ENCODE measurements around the gene BCAS3. TPM values are rescaled to one million over a fixed set of nuclear protein-coding genes. Genes with fewer than 3 reads are reported as not detected.

BCAS3 gene
- total RNA-seq, 1 donor, result 23.7 TPM

- TF ChIP-seq CTCF (IDR thresholded peaks at IDR 0.05; ENCODE audit: insufficient read depth, low read depth, low read length), result no peak
- no peak overlapping the region for H3K4me3 ChIP-seq (ENCODE audit: low read depth, low read length)
- no peak for DNase-seq (ENCODE audit: low read depth)
These were observed 141.9 kb downstream of the BCAS3 start for GRCh38 chr17:60819447-60820130.

- DNase-seq (ENCODE audit: low read depth), result no peak
- TF ChIP-seq CTCF (IDR thresholded peaks at IDR 0.05; ENCODE audit: insufficient read depth, low read depth, low read length), result no peak
- H3K4me3 ChIP-seq (ENCODE audit: low read depth, low read length), result no peak overlapping the region
These were observed 145.9 kb downstream of the BCAS3 start for GRCh38 chr17:60823515-60823914.

GRCh38 chr17:60825351-60825750 lies 147.7 kb downstream of the BCAS3 start:
- no peak overlapping the region for H3K4me3 ChIP-seq (ENCODE audit: low read depth, low read length)
- TF ChIP-seq CTCF (IDR thresholded peaks at IDR 0.05; ENCODE audit: insufficient read depth, low read depth, low read length), result no peak
- DNase-seq (ENCODE audit: low read depth), result no peak

- DNase-seq (ENCODE audit: low read depth), result no peak
- TF ChIP-seq CTCF (IDR thresholded peaks at IDR 0.05; ENCODE audit: insufficient read depth, low read depth, low read length), result no peak
- no peak overlapping the region for H3K4me3 ChIP-seq (ENCODE audit: low read depth, low read length)
These were observed 150.3 kb downstream of the BCAS3 start for GRCh38 chr17:60827943-60828342.

GRCh38 chr17:60832151-60832585 lies 154.5 kb downstream of the BCAS3 start:
- no peak overlapping the region for H3K4me3 ChIP-seq (ENCODE audit: low read depth, low read length)
- DNase-seq (ENCODE audit: low read depth), result no peak
- no peak for TF ChIP-seq CTCF (IDR thresholded peaks at IDR 0.05; ENCODE audit: insufficient read depth, low read depth, low read length)

- TF ChIP-seq CTCF (IDR thresholded peaks at IDR 0.05; ENCODE audit: insufficient read depth, low read depth, low read length), result no peak
- no peak for DNase-seq (ENCODE audit: low read depth)
- no peak overlapping the region for H3K4me3 ChIP-seq (ENCODE audit: low read depth, low read length)
These were observed 155.0 kb downstream of the BCAS3 start for GRCh38 chr17:60832631-60833030.

- no peak for TF ChIP-seq CTCF (IDR thresholded peaks at IDR 0.05; ENCODE audit: insufficient read depth, low read depth, low read length)
- DNase-seq (ENCODE audit: low read depth), result peak; percentile 34
- H3K4me3 ChIP-seq (ENCODE audit: low read depth, low read length), result no peak overlapping the region
These were observed 162.8 kb downstream of the BCAS3 start for GRCh38 chr17:60840456-60840855.
